ENCODE results near the gene CDC45.

CDC45 gene

DNA sequence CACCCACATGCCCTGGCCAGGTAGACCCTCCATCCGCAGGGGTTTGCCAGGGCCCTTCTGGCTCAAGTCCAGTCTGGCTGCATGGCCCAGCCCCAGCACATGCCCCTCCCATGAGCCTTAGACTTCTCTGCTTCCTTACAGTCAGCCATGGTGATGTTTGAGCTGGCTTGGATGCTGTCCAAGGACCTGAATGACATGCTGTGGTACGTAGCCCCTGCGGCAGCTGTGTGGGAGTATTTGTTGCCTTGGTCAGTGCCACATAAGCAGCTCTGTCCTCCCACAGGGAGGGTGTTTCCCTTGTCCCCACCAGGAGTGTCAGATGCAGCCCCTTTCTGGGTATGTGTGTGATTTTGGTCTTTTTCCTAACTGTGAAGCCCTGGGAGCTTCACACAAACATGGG, 17.5 kb downstream of the CDC45 start:
- DNase-seq = no peak

GRCh38 chr22:19498154-19498865, 18.6 kb downstream of the CDC45 start:
- no peak for DNase-seq

DNA sequence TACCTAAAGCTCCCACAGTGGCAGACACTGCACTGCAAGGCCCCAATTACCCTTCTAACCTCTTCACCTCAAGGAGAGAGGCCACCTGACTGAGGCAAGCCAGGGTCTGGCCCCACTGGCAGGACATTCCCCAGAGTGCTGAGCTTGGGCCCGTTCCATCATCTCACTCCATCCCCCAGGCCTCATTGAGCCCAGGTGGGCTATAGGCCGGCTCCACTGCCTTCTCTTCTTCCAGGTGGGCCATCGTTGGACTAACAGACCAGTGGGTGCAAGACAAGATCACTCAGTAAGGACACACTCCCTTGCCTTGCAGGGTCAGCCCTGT, 19.1 kb downstream of the CDC45 start:
- no peak for DNase-seq

- no peak for DNase-seq
Measured at GRCh38 chr22:19499236-19499879, 19.6 kb downstream of the CDC45 start.

DNA sequence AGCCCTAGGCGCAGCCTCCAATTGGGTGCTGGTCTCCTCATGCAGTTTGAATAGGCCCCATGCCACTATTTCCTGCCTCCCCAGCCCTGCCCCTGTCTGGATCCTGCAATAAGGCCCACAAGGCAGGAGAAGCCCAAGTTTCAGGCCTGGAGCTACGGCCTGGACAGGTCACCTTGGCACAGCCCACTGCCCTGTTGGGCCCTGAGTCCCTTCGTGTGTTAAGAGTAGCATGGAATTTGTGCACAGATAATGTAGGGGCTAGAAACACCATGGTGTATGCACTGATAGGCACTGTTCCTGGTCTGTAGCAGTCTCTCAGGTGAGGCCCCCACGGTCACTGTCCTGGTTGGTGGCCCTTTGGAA, 20.1 kb downstream of the CDC45 start:
- DNase-seq = no peak

- DNase-seq = no peak
Measured at GRCh38 chr22:19501897-19502447, 22.3 kb downstream of the CDC45 start.

DNA sequence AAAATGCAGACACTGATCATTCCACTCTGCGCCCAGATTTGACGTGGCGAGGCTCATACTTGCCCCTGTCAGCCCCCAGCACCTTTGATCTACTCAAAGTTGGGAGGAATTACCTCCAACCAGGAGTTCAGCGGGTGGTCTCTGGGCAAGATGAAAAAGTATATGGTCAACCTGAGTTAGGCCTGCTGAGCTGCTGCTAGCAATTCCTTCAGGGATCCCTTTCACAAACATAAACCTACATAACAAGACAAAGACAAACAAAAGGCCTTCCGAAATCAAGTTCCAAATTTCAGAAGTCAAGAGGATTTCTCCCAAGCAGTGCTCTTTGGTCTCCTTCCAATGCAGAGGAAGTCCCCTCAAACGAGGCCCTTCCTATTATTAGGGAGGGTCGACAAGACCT, 23.6 kb downstream of the CDC45 start:
- DNase-seq = no peak

DNA sequence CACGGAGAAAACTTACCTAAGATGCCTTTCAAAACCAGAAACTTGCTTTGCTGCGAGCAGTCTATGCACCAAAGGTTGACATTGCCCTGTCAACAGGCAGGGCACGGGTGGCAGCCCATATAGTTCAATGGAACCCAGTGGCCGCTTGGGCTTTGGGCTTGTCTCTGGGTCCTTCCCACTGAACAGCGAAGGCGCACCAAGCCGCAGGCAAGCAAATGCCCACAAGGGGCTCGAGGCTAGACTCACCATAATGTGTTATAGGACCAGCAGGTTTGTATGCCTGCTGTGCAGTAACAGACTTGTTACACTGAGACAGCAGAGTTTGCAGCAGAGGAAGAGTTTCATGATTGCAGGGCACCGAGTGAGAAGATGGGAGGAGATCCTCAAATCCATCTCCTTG, 24.1 kb downstream of the CDC45 start:
- DNase-seq = no peak

- no peak for DNase-seq
Measured at GRCh38 chr22:19504900-19505734, 25.4 kb downstream of the CDC45 start.

DNA sequence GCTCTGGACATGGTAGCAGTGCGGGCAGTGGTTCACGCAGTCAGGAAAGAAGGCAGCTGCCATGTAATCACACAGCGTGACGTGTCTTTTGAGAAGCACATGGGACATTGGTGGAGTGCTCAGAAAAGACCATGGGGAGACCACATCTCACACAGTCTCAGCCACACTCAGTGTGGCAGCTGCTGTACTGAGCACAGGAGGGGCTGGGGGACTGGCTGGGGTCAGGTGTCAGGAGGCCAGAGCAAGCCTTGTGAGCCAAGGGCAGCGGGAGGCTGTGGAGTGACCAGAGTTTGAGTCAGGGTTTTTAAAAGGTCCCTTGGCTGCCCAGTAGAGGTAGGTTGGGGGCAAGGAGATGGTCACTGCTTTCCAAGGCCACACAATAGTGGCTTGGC, 26.0 kb downstream of the CDC45 start:
- DNase-seq = no peak

GRCh38 chr22:19506212-19506611, 26.5 kb downstream of the CDC45 start:
- DNase-seq = no peak

GRCh38 chr22:19507534-19507861, 27.8 kb downstream of the CDC45 start:
- no peak for DNase-seq

DNA sequence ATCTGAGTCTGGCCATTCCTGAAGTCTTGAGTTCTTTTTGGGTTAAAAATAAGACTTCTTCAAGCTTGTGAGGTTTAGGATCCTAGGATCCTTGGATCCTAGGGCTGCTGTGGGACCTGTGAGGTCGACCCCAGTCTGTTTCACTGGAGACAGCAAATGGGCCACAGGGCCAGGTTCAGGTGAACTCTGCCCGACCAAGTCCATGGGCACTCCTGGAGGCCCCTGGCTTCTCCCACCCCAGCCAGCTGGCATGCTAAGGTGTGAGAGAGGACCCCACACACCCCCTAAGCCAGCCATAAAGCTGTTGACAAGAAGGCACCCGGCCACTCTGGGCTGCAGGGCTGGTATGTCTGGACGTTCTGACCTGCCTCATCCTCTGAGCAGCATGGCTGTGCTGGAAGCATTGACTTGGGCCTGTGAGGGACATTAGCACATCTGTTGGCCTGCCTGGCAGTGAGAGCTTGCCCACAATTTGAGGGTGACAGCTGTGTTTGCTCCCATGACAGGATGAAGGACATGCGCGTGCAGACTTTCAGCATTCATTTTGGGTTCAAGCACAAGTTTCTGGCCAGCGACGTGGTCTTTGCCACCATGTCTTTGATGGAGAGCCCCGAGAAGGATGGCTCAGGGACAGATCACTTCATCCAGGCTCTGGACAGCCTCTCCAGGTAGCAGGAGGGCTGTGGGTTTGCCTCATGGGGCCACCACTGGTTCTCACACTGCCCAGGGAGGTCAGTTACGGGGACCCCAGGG, 28.5 kb downstream of the CDC45 start:
- no peak for DNase-seq

DNA sequence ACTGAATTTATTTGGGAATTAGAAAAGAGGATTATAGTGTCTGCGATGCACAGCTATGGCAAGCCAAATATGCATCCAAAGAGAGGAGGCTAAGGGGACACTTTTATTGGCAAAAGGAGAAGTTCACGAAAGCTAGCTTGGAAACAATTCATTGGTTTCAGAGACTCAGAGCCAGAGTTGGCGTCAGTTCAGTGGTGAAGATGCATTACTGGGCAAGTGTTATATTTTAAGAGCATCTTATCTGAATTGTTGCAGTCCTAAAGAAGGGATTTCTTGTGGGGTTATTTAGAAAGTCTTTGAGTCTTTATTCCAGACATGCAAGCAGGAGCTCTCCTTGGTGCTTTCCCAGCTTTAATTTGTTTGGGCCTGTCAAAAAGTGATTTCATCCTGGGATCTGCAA, 29.5 kb downstream of the CDC45 start:
- no peak for DNase-seq

DNA sequence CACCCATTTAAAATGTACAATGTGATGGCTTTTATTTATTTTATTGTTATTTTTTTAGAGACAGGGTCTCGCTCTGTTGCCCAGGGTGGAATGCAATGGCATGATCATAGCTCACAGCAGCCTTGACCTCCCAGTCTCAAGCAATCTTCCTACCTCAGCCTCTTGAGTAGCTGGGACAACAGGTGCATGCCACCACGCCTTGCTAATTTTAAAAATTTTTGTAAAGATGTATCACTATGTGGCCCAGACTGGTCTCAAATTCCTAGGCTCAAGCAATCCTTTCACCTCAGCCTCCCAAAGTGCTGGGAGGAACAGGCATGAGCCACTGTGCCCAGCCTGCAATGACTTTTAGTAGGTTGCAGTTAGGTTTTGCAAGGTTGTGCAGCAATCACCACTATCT, 30.2 kb downstream of the CDC45 start:
- no peak for DNase-seq

GRCh38 chr22:19510919-19511341, 31.2 kb downstream of the CDC45 start:
- no peak for DNase-seq

DNA sequence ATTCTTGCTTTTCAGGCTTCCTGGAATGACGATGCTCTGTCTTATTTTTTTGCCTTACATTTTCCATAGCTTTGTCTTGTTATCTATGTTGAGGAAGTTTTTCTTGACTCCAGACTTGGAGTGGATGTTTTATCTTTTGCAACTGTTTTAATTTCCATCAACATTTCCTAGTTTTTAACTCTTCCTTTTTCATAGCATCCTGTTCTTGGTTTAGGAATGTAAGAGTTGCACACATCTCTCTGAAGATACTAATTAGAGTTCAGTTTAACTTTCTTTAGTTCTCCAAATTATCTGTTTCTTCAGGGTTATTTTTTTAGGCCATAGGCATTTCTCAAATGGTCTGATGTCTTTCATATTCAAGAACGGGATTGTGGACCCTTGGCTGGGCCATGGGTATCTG, 34.1 kb downstream of the CDC45 start:
- no peak for DNase-seq

DNA sequence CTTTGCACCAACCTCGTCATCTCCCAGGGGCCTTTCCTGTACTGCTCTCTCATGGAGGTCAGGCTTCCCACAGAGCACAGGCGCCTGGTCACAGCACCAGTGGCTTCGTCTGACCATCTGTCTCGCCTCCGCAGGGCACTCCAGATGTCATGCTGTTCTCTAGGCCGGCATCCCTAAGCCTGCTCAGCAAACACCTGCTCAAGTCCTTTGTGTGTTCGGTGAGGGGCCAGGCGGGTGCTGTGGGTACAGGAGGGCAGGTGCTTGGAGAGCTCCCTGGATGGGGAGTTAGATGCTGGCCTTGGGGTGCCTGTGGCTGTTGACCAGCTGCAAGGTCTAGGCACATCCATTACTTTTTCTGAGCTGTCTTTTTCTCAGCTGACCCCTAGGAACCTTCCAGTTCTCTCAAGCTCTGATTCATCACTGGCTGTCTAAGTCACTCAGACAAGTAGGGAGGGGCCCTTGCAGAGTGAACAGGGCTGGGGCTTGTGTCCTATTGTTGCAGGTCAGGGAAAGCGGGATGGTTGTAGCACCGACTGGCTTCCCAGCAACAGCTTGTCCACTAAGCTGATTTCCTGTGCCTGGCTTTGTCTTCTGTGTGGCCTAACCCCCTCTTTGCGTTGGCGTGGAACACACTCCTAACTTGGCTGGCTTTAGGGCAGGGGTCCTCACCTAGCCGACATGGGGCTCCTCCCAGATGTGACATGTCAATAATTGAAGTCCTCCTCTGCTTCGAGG, 35.3 kb downstream of the CDC45 start:
- DNase-seq = no peak

DNA sequence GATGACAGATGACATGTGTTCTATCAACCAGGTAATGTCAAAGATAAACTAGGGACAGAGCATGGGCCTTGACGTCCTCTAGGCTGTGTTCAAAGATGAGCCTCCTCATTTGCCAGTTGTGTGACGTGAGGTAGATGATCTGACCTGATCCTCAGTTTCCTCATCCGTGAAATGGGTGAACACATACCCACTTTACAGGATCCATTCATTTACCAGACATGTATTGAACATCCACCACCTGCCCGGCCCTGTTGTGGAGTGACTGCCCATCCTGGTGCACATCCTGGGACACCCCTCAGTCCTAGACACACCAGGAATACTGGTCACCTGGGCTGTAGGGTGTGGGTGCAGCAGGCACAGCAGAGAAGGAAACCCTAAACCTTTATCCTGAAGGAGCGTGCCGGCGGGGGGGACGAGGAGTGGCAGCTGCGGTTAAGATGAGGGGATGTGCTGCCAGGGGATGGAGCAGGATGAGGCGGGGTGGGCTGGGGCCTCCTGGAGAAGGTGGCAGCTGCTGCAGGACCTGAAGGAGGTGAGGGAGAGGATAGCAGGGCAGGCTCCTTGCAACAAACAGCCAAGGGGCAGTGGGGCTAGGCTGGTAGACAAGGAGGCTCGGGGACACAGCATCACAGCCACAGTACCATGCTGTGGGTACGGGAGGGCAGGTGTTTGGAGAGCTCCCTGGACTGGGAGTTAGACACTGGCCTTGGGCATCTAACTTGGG, 36.1 kb downstream of the CDC45 start:
- DNase-seq = no peak

- no peak for DNase-seq
Measured at GRCh38 chr22:19516378-19517170, 36.9 kb downstream of the CDC45 start.

- no peak for DNase-seq
Measured at GRCh38 chr22:19517171-19517500, 37.4 kb downstream of the CDC45 start.

Measured in NCI-H2081 treated with DMSO at 0.1 percent for 48 hours (cell line).